NB4 (cell line): ENCODE measurements around the gene DLX2.
A peak's percentile ranks its signal among the peaks of the same experiment; 100 is the strongest.
"Not testable (repeated sequence)": the region's sequence is repeated elsewhere in the genome, so short reads cannot be mapped to it uniquely, and the experiment has no call there.

Source experiments
- DNase-seq: peaks from one replicate; pipeline ENCODE4 v3.0.0; 2010; ENCODE audit warnings: low read depth
- H3K4me3 ChIP-seq: one replicate; pipeline ENCODE4 v1.5.1; 2011; ENCODE audit warnings: mild to moderate bottlenecking, low read depth, low read length, moderate library complexity
- CTCF ChIP-seq: IDR thresholded peaks from one replicate; pipeline ENCODE4 v1.5.1; 2012; ENCODE audit warnings: low read depth, low read length
- MYC ChIP-seq: IDR thresholded peaks from 2 replicates; pipeline ENCODE4 v1.6.1; 2011; ENCODE audit warnings: low read depth, low read length
- POLR2A ChIP-seq: IDR thresholded peaks from 2 replicates; pipeline ENCODE4 v1.6.1; 2011; ENCODE audit warnings: mild to moderate bottlenecking; ENCODE audit not compliant: insufficient read length; ENCODE audit errors: extremely low read depth
- TF ChIP-seq, protein P1 (sequence below): IDR thresholded peaks from 2 replicates; pipeline ENCODE4 v1.6.1; 2011; ENCODE audit warnings: low read depth, low read length

The DLX2 gene

DNA sequence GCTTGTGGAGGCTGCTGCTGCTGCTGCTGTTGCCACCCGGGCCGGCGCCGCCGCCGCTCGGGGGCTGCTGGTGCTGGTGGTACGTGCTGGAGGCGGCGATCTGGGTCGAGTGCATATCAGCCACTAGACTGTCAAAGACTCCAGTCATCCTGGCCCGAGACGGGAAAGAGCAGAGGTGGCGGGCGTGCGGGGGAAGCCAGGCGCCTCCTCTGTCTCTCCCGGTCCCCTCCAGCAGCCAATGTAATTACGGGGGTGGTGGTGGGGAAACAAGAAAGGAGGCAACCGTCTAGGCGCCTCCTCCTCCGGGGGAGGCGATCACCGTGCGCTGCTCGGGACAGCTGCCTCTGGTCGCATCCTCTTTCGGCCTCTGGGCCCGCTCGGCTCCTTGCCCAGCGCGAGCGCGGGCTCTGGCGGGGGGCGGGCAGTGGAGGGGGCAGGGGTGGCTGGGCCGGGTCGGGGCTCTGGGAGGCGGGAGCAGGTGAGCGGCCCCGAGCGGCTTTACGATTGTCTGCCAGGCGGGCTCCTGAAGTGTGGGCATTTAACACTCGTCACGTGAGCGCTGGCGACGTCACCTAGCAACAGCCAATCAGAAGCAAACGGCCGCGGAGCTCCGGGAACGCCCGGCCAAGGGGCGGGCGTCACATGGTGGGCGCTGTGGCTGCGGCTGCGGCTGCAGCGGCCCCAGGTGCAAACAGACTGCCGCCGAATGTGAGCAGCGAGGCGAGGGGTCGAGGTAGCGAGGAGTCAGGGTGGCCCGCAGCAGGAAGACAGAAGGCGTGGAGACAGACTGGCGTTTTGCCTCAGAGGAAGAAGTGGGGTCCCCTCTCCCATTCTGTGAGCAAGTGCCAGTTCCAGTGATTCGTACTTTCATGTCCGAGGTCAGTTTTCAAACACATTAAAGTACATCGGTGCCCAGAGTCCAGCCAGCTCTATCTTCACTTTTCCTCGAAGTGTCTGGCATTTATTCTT, at the start of gene DLX2:
Gene DLX2 (minus strand): TSS at position 510 of the 969 bp plus-strand sequence. CDS start 362 bp downstream, at position 148.
- TF ChIP-seq CTCF (no peak), MYC (peak; percentile 69), POLR2A (peak; percentile 8)
- TF ChIP-seq, protein P1, sequence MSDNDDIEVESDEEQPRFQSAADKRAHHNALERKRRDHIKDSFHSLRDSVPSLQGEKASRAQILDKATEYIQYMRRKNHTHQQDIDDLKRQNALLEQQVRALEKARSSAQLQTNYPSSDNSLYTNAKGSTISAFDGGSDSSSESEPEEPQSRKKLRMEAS = peak; percentile 91
- peak within 1 kb of the TSS; percentile 64 for H3K4me3 ChIP-seq
- DNase-seq = peak; percentile 93

- no peak for DNase-seq
- no peak overlapping the region for H3K4me3 ChIP-seq
- no peak for TF ChIP-seq MYC
- TF ChIP-seq, protein P1 = no peak
- no peak for TF ChIP-seq POLR2A
- no peak for TF ChIP-seq CTCF
Measured at GRCh38 chr2:172147944-172148650, 45.4 kb upstream of the DLX2 start.

GRCh38 chr2:172143817-172144216, 41.1 kb upstream of the DLX2 start:
- no peak for DNase-seq
- TF ChIP-seq, protein P1 = no peak
- TF ChIP-seq MYC (no peak), POLR2A (no peak), CTCF (no peak)
- H3K4me3 ChIP-seq = no peak overlapping the region

DNA sequence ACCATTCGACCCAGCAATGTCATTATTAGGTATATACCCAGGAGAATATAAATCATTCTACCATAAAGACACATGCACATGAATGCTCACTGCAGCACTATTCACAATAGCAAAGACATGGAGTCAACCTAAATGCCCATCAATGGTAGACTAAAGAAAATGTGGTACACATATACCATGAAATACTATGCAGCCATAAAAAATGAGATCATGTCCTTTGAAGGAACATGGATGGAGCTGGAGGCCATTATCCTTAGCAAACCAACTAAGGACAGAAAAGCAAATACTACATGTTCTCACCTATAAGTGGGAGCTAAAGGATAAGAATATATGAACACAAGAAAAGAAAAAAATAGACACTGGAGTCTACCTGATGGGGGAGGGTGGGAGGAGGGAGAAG, 36.0 kb upstream of the DLX2 start:
- not testable (repeated sequence) for H3K4me3 ChIP-seq, DNase-seq

GRCh38 chr2:172137943-172138342, 35.2 kb upstream of the DLX2 start:
- DNase-seq = no peak
- H3K4me3 ChIP-seq = no peak overlapping the region
- TF ChIP-seq, protein P1 = no peak
- TF ChIP-seq MYC (no peak), CTCF (no peak), POLR2A (no peak)

DNA sequence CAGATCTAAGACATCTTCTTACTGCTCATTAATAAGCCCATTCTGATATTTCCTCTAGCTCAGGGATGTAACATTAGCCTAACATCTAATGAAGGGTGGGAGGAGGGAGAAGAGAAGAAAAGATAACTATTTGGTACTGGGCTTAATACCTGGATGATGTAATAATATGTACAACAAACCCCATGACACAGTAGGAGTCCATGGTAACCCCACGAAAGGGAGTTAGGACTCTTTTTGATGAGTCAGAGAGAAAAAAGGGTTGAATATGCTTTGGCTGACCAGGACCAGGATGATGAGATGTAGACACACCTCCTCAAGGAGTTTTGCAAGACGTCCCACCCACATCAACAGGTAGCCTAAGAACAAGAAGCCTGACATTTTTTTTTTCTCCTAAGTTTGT, 34.4 kb upstream of the DLX2 start:
- TF ChIP-seq MYC (no peak), CTCF (no peak), POLR2A (no peak)
- TF ChIP-seq, protein P1 = no peak
- no peak for DNase-seq
- H3K4me3 ChIP-seq = no peak overlapping the region
